Skeletal muscle satellite cell (primary cell): ENCODE results near the gene BOLA2B. TPM values are rescaled to one million over a fixed set of nuclear protein-coding genes. Genes with fewer than 3 reads are reported as not detected.
"Not testable (repeated sequence)": the region's sequence is repeated elsewhere in the genome, so short reads cannot be mapped to it uniquely, and the experiment has no call there.

Experiments used
- H3K27me3 ChIP-seq: 2 replicates; pipeline ENCODE4 v1.7.0; 2013; ENCODE audit warnings: low read length; ENCODE audit not compliant: control insufficient read depth, insufficient read depth
- H3K36me3 ChIP-seq: 2 replicates; pipeline ENCODE4 v1.7.0; 2013; ENCODE audit warnings: mild to moderate bottlenecking, control low read depth, low read length; ENCODE audit not compliant: insufficient read depth
- H3K4me1 ChIP-seq: 2 replicates; pipeline ENCODE4 v1.7.0; 2013; ENCODE audit warnings: low read length; ENCODE audit not compliant: control insufficient read depth, insufficient read depth
- H3K4me2 ChIP-seq: 2 replicates; pipeline ENCODE4 v1.7.0; 2013; ENCODE audit warnings: mild to moderate bottlenecking, low read length
- H3K4me3 ChIP-seq: 2 replicates; pipeline ENCODE4 v1.7.0; 2013; ENCODE audit warnings: low read length
- H3K9ac ChIP-seq: 2 replicates; pipeline ENCODE4 v1.7.0; 2013; ENCODE audit warnings: mild to moderate bottlenecking, low read depth, low read length, moderate library complexity
- H3K9me3 ChIP-seq: replicated peaks from 2 replicates; pipeline ENCODE4 v1.7.0; 2013; ENCODE audit warnings: mild to moderate bottlenecking, control low read depth, low read length
- total RNA-seq: library from RNA; depleted of rRNA; stranded (reverse); fragments of >200 nt; gene quantifications from 2 replicates; pipeline ENCODE4 v1.2.3, GENCODE V29; 2012; rRNA removed

Gene BOLA2B
- 447 and 488 TPM in 2 replicates for total RNA-seq

- not testable (repeated sequence) for H3K9me3 ChIP-seq, H3K27me3 ChIP-seq, H3K36me3 ChIP-seq, H3K9ac ChIP-seq, H3K4me1 ChIP-seq
- H3K4me2 ChIP-seq, result peak within 1 kb of the TSS; percentile 74
- H3K4me3 ChIP-seq, result peak within 1 kb of the TSS; percentile 64
These were observed at the start of gene BOLA2B, which contains the start of gene SLX1A for GRCh38 chr16:30193615-30194014. TSS of gene BOLA2B (minus strand) at chr16:30193666. CDS start at chr16:30193595, 71 bp downstream. TSS of gene SLX1A (plus strand) at chr16:30193875. CDS start at chr16:30194085, 210 bp downstream.

DNA sequence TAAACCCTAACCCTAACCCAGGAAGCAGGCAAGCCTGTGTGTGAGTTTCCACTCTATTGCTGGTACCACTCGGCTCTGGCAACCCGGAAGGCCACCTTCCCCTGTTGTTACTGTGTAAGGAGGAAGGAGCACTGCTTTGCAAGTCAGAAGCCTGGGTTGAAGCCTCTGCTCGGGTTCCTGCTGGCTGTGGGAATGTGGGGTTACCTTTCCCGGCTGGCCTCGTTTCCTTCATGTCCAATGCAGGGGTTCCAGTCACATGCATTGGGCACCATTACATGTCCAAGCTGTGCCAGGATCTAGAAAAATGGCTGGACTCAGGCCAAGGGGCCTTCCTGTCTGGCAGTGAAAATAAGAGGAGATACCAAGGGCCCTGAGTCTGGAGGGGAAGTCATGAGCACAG is 23.6 kb upstream of the BOLA2B start:
- H3K9me3 ChIP-seq, H3K4me1 ChIP-seq, H3K36me3 ChIP-seq, H3K9ac ChIP-seq, H3K27me3 ChIP-seq, H3K4me2 ChIP-seq, H3K4me3 ChIP-seq: not testable (repeated sequence)

DNA sequence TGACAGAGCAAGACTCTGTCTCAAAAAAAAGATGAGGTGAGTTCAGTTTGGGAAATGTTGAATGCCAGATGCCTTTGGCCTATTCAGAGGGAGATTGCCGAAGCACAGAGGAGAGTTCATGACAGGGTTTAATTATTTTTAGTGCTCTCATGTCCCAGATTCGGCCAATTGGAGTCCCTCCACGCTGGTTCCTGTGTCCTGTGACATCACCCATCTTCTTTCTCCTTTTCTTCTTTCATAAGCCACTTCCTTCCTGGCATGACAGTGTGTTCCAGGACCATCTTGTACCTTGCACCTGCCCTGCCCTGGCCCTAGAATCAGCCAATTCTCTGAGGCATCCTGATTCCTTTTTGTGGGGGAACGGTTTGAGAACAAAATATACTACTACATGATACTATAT is 17.9 kb upstream of the BOLA2B start:
- not testable (repeated sequence) for H3K9ac ChIP-seq, H3K4me1 ChIP-seq

DNA sequence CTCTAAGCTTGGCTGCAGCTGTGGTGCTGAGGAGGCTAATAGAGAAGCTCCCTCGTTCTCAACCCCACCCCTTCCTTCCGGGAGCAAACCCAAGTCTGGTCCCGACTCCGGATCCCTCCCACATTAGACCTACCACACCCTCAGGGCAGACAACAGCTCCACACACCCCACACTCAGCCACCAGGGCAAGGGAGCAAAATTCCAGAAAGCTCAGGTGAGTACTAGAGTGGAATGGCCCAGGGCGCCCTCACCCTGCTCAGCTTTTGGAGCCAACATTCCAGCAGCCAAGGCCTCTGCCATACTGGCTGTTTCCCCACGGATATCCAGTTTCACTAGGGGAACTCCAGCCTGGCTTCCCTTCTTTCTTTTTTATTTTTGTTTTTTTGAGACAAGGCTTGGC is 15.6 kb upstream of the BOLA2B start:
- H3K9me3 ChIP-seq, H3K36me3 ChIP-seq, H3K9ac ChIP-seq, H3K4me2 ChIP-seq, H3K27me3 ChIP-seq, H3K4me3 ChIP-seq, H3K4me1 ChIP-seq: not testable (repeated sequence)

More for the DNA sequence above, 17.9 kb upstream of the BOLA2B start:
- not testable (repeated sequence) for H3K27me3 ChIP-seq, H3K4me2 ChIP-seq, H3K36me3 ChIP-seq, H3K9me3 ChIP-seq, H3K4me3 ChIP-seq

DNA sequence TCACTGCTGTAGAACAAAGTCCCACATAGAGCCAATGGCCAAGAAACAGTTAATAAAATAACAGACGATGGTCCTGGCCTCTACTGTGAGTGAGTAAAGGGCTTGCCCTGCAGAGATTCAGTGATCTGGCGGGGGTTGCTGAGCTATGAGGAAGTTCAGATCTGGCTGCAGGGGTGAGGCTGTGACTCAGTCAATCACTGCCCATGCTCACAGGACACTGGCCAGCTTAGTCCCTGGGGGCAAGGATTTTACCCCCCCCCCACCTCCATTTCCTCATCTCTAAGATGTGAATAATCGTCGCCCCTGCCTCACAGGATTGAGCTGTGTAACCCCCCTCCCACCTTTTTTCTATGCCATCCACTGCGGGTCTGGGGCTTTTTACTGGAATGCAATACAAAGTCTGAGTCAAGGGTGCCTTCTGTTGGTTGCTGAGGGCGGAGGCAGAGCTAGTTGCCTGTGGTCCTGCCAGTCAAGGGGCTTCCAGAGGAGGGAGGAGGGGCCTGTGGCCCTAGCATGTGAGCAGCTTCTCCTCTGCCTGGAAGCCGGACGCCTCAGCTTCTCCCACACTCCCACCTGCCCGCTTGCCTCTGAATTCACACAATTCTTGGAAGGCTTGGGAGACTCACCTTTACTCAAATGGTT is 13.7 kb upstream of the BOLA2B start:
- H3K4me3 ChIP-seq, H3K36me3 ChIP-seq, H3K4me1 ChIP-seq, H3K4me2 ChIP-seq, H3K27me3 ChIP-seq, H3K9ac ChIP-seq, H3K9me3 ChIP-seq: not testable (repeated sequence)

GRCh38 chr16:30206252-30206651 is 12.8 kb upstream of the BOLA2B start:
- H3K36me3 ChIP-seq, H3K4me1 ChIP-seq, H3K9me3 ChIP-seq, H3K27me3 ChIP-seq, H3K9ac ChIP-seq: not testable (repeated sequence)
- Histone ChIP-seq H3K4me2 (peak overlapping the region; percentile 76), H3K4me3 (peak overlapping the region; percentile 63)

GRCh38 chr16:30205541-30206236 is 12.2 kb upstream of the BOLA2B start:
- not testable (repeated sequence) for H3K36me3 ChIP-seq, H3K27me3 ChIP-seq, H3K4me1 ChIP-seq, H3K9me3 ChIP-seq, H3K9ac ChIP-seq
- H3K4me2 ChIP-seq, result peak overlapping the region; percentile 76
- H3K4me3 ChIP-seq, result peak overlapping the region; percentile 63

DNA sequence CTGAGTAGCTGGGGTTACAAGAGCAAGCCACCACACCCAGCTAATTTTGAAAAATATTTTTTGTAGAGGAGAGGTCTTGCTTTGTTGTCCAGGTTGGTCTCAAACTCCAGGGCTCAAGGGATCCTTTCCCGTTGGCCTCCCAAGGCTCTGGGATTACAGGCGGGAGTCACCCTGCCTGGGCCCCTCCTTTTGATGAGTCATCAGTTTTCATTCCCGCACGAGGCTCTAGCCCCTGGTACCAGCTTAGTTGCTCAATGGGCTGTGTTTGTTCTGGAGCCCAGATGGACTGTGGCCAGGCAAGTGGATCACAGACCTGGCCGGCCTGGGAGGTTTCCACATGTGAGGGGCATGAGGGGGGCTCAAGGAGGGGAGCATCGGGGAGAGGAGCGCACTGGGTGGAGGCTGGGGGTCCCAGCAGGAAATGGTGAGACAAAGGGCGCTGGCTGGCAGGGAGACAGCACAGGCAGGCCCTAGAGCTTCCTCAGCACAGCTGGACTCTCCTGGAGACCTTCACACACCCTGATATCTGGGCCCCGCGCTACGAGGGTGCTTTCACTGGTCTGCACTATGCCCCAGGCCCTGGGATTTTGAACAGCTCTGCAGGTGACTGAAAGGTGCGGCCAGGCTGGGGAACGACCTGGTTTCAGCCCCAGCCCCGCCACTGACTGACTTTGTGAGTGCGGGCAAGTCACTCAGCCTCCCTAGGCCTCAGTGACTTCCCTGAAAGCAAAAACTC is 6.3 kb upstream of the BOLA2B start:
- not testable (repeated sequence) for H3K9ac ChIP-seq, H3K9me3 ChIP-seq, H3K4me2 ChIP-seq, H3K4me1 ChIP-seq, H3K4me3 ChIP-seq, H3K36me3 ChIP-seq, H3K27me3 ChIP-seq

GRCh38 chr16:30199049-30199448 is 5.6 kb upstream of the BOLA2B start, which contains the start of gene SULT1A3:
TSS of gene SULT1A3 (plus strand) at chr16:30199255. CDS start at chr16:30200729, 1,474 bp downstream.
- H3K9me3 ChIP-seq, H3K4me2 ChIP-seq, H3K4me1 ChIP-seq, H3K4me3 ChIP-seq, H3K27me3 ChIP-seq, H3K36me3 ChIP-seq, H3K9ac ChIP-seq: not testable (repeated sequence)

- not testable (repeated sequence) for H3K4me1 ChIP-seq, H3K36me3 ChIP-seq, H3K4me3 ChIP-seq, H3K4me2 ChIP-seq, H3K9me3 ChIP-seq, H3K9ac ChIP-seq, H3K27me3 ChIP-seq
These were observed 3.5 kb upstream of the BOLA2B start for GRCh38 chr16:30197001-30197400.

DNA sequence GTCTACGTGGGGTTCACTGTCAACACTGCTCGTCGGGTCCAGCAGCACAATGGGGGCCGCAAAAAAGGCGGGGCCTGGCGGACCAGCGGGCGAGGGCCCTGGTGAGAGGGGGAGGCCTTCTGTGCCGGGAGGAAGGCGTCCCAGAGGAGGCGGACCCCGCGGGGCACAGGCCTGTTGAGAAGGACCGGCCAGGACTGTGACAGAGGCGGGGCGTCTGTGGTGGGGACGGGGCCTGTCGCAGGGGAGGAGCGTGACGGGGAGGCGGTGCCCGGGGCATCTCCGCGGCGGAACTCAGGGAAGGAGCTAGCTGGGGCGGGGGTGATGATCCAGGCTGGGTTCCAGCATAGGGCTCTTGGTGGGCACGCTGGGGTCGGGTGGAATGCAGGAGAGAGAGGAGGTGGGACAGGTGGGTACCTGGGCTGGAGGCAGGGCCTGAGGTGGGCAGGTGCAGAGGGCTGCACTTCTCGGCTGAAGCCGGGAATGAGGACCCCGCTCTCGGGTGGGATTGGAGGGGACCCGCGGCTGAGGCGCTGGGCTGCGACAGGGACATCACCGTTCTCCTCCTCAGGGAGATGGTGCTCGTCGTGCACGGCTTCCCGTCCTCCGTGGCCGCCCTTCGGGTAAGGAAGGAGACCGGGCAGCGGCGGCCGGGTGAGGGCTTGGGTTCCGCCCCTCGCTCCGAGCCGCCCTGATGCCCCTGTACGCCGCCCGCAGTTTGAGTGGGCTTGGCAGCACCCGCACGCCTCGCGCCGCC is 883 bp upstream of the BOLA2B start:
- H3K4me2 ChIP-seq, result peak overlapping the region; percentile 74
- H3K9ac ChIP-seq, H3K9me3 ChIP-seq, H3K36me3 ChIP-seq, H3K27me3 ChIP-seq, H3K4me1 ChIP-seq: not testable (repeated sequence)
- peak overlapping the region; percentile 64 for H3K4me3 ChIP-seq
